PC-3 (cell line): ENCODE data around the gene SAXO2.

Experiments used
- CTCF ChIP-seq: fragments of 300-600 bp; sonication (generic); conservative IDR thresholded peaks from 2 replicates; pipeline ENCODE4 v1.5.1; 2017; ENCODE audit warnings: antibody characterized with exemption, low read depth, mild to moderate bottlenecking, low read length
- EZH2 ChIP-seq: fragments of 300-600 bp; sonication (generic); IDR thresholded peaks from one replicate; pipeline ENCODE4 v1.6.1; 2017; ENCODE audit warnings: antibody characterized with exemption, mild to moderate bottlenecking, low read length; ENCODE audit not compliant: unreplicated experiment

DNA sequence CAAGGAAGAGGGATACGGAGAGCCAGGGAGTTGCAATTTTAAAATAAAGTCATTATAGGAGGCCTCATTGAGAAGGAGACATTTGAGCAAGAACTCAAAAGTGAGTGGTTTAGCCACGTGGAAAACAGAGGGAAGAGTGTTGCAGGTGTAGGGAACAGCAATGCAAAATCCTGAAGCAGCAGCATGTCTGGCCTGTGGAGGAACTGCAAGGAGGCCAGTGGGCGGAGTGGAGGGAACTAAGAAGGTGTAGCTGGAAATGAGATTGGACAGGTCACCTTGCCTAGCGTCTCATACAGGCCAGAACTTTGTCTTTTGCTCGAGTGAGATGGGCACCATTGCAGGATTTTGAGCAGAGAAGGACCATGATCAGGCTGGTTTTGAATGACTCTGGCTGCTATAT lies 34.9 kb downstream of the SAXO2 start:
- TF ChIP-seq CTCF (no peak), EZH2 (no peak)
